ENCODE measurements around the gene LINC00237. TPM values are rescaled to one million over a fixed set of nuclear protein-coding genes. Genes with fewer than 3 reads are reported as not detected.

Gene LINC00237
- total and polyA plus RNA-seq, 4 donors: not detected

- no peak overlapping the region for H3K9ac ChIP-seq (ENCODE audit: low read depth in 1 of 2, low read length in 2 of 2)
- peaks cover 0 to 2% (median 0%) of the 10 kb centered on the region in 4 donors for H3K27me3 ChIP-seq (ENCODE audit: control insufficient read depth in 4 of 4, insufficient read depth in 4 of 4, low read length in 3 of 4)
- H3K4me3 ChIP-seq (ENCODE audit: low read depth in 1 of 3, low read length in 3 of 3): no peak overlapping the region
- WGBS: 69% methylated on average over 4 of the region's 4 CpGs
- H3K9me3 ChIP-seq (ENCODE audit: control insufficient read depth in 4 of 4, low read length in 3 of 4): no peaks in the 10 kb centered on the region
- H3K36me3 ChIP-seq (ENCODE audit: control insufficient read depth in 4 of 4, insufficient read depth in 3 of 4, low read depth in 1 of 4, low read length in 3 of 4): no peaks in the 10 kb centered on the region
- no peaks in the 10 kb centered on the region for H3K4me1 ChIP-seq (ENCODE audit: control insufficient read depth in 4 of 4, insufficient read depth in 4 of 4, low read length in 3 of 4)
- DNase-seq (ENCODE audit: low spot score): no peak
- TF ChIP-seq TAF1 (conservative IDR thresholded peaks at IDR 0.05) (no peak), YY1 (IDR thresholded peaks at IDR 0.05) (no peak), SP1 (IDR thresholded peaks at IDR 0.05) (no peak), EGR1 (IDR thresholded peaks at IDR 0.05; ENCODE audit: low read depth in 2 of 2) (no peak), FOXA2 (IDR thresholded peaks at IDR 0.05) (no peak)
- TF ChIP-seq, protein P1, sequence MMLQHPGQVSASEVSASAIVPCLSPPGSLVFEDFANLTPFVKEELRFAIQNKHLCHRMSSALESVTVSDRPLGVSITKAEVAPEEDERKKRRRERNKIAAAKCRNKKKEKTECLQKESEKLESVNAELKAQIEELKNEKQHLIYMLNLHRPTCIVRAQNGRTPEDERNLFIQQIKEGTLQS (IDR thresholded peaks at IDR 0.05): no peak
- H3K27ac ChIP-seq (ENCODE audit: low read depth in 1 of 2, low read length in 2 of 2): no peak overlapping the region
Measured at GRCh38 chr20:21118138-21118537, 12.0 kb upstream of the LINC00237 start.

- WGBS: 76% methylated on average over 4 of the region's 4 CpGs
- H3K27ac ChIP-seq (ENCODE audit: low read depth in 1 of 2, low read length in 2 of 2): no peak overlapping the region
- no peak overlapping the region for H3K4me3 ChIP-seq (ENCODE audit: low read depth in 1 of 3, low read length in 3 of 3)
- no peak for DNase-seq (ENCODE audit: low spot score)
- no peak for TF ChIP-seq RAD21 (IDR thresholded peaks at IDR 0.05)
- TF ChIP-seq, protein P1 (IDR thresholded peaks at IDR 0.05): no peak
- no peak for TF ChIP-seq JUND (IDR thresholded peaks at IDR 0.05)
- no peak for TF ChIP-seq HNF4G (IDR thresholded peaks at IDR 0.05)
- no peak for TF ChIP-seq YY1 (IDR thresholded peaks at IDR 0.05)
- no peak for TF ChIP-seq HNF4A (conservative IDR thresholded peaks at IDR 0.05)
- TF ChIP-seq, protein P2, sequence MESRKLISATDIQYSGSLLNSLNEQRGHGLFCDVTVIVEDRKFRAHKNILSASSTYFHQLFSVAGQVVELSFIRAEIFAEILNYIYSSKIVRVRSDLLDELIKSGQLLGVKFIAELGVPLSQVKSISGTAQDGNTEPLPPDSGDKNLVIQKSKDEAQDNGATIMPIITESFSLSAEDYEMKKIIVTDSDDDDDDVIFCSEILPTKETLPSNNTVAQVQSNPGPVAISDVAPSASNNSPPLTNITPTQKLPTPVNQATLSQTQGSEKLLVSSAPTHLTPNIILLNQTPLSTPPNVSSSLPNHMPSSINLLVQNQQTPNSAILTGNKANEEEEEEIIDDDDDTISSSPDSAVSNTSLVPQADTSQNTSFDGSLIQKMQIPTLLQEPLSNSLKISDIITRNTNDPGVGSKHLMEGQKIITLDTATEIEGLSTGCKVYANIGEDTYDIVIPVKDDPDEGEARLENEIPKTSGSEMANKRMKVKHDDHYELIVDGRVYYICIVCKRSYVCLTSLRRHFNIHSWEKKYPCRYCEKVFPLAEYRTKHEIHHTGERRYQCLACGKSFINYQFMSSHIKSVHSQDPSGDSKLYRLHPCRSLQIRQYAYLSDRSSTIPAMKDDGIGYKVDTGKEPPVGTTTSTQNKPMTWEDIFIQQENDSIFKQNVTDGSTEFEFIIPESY (IDR thresholded peaks at IDR 0.05): no peak
- TF ChIP-seq TAF1 (conservative IDR thresholded peaks at IDR 0.05): no peak
- TF ChIP-seq RXRA (IDR thresholded peaks at IDR 0.05): no peak
- TF ChIP-seq FOXA1 (IDR thresholded peaks at IDR 0.05): no peak
- TF ChIP-seq GABPA (IDR thresholded peaks at IDR 0.05 in 1 of 2, conservative IDR thresholded peaks at IDR 0.05 in 1 of 2): no peak
- no peak for TF ChIP-seq FOXA2 (IDR thresholded peaks at IDR 0.05)
- no peak for TF ChIP-seq NR2F2 (IDR thresholded peaks at IDR 0.05)
- TF ChIP-seq REST (IDR thresholded peaks at IDR 0.05): no peak
- TF ChIP-seq, protein P3, sequence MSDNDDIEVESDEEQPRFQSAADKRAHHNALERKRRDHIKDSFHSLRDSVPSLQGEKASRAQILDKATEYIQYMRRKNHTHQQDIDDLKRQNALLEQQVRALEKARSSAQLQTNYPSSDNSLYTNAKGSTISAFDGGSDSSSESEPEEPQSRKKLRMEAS (IDR thresholded peaks at IDR 0.05): no peak
- no peak for TF ChIP-seq EGR1 (IDR thresholded peaks at IDR 0.05; ENCODE audit: low read depth in 2 of 2)
- no peak for TF ChIP-seq CTCF (IDR thresholded peaks at IDR 0.05; ENCODE audit: low read depth, low read length, missing input control)
- H3K9ac ChIP-seq (ENCODE audit: low read depth in 1 of 2, low read length in 2 of 2): no peak overlapping the region
- no peaks in the 10 kb centered on the region for H3K36me3 ChIP-seq (ENCODE audit: control insufficient read depth in 4 of 4, insufficient read depth in 3 of 4, low read depth in 1 of 4, low read length in 3 of 4)
- H3K9me3 ChIP-seq (ENCODE audit: control insufficient read depth in 4 of 4, low read length in 3 of 4): no peaks in the 10 kb centered on the region
- H3K4me1 ChIP-seq (ENCODE audit: control insufficient read depth in 4 of 4, insufficient read depth in 4 of 4, low read length in 3 of 4): no peaks in the 10 kb centered on the region
- H3K27me3 ChIP-seq (ENCODE audit: control insufficient read depth in 4 of 4, insufficient read depth in 4 of 4, low read length in 3 of 4): peaks cover 0 to 2% (median 0%) of the 10 kb centered on the region in 4 donors
Measured at GRCh38 chr20:21117521-21117920, 11.4 kb upstream of the LINC00237 start.
